GM13977 (cell line): ENCODE results near the gene ARMC10.

Experiments used
- DNase-seq: peaks from one replicate; pipeline ENCODE4 v3.0.0; 2012; ENCODE audit warnings: low spot score
- in situ Hi-C: fragments of 300-500 bp; cut with MboI; formaldehyde crosslinking; loops from one replicate; pipeline ENCODE4 v1.12.0; 2022; ENCODE audit warnings: low sequenced_read_pairs, low pct_unique_long_range_greater_than_20kb, mixed read lengths, inconsistent platforms; ENCODE audit not compliant: unreplicated experiment
- TF ChIP-seq, protein P1 (sequence below): IDR thresholded peaks from 2 replicates; pipeline ENCODE4 v1.5.1; 2012; ENCODE audit warnings: mild to moderate bottlenecking, control low read depth; ENCODE audit not compliant: insufficient read depth; ENCODE audit errors: extremely low read depth, missing control alignments

ARMC10 gene

DNA sequence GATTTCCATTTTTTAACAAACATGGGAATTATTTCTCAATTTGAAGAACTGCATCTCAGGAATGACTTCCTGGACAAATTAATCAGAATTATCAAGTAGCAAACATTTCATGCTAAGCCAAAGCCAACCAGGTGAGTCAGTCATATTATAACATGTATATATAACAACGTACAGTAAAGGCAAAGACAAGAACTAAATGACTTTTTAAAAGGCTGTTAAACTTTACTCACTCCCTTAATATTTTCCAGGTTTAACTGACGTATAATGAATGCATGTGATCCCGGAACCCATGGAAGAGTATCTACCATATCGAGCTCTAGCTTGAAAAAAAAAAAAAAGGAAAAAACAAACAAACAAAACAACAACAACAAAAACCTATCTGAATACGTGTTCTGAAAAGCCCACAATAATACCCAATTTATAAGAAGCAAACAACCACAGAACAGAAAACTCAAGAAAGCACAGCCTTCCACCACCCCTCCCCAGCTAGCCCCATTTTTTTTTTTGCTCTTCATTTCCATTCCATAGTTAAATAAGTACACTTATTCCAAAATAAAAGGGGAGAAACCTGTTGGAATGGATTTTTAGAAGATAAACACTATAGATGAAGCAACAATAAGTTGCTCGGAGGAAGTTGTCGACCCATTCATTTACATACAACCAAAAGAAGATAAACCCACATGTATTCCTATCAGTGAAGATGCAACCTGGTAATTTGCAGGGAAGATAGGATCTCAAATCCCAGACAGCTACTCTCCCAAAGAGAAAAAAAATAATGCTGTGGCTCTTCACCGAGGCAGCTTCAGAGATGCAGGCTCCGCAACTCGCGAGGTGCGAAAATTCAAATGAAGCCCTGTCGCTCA is 73.4 kb downstream of the ARMC10 start:
- TF ChIP-seq, protein P1, sequence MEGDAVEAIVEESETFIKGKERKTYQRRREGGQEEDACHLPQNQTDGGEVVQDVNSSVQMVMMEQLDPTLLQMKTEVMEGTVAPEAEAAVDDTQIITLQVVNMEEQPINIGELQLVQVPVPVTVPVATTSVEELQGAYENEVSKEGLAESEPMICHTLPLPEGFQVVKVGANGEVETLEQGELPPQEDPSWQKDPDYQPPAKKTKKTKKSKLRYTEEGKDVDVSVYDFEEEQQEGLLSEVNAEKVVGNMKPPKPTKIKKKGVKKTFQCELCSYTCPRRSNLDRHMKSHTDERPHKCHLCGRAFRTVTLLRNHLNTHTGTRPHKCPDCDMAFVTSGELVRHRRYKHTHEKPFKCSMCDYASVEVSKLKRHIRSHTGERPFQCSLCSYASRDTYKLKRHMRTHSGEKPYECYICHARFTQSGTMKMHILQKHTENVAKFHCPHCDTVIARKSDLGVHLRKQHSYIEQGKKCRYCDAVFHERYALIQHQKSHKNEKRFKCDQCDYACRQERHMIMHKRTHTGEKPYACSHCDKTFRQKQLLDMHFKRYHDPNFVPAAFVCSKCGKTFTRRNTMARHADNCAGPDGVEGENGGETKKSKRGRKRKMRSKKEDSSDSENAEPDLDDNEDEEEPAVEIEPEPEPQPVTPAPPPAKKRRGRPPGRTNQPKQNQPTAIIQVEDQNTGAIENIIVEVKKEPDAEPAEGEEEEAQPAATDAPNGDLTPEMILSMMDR: no peak
- DNase-seq: peak; percentile 21
- in situ Hi-C loops: no loop called here
